ENCODE measurements around the gene SEMA5A. TPM values are rescaled to one million over a fixed set of nuclear protein-coding genes. Genes with fewer than 3 reads are reported as not detected.

Gene SEMA5A
- total and polyA plus RNA-seq, 2 of the 8 experiments (the other 6 are each of a cell fraction or from before 2014, with no cell fraction given), result 5.3 to 8.9 TPM

DNA sequence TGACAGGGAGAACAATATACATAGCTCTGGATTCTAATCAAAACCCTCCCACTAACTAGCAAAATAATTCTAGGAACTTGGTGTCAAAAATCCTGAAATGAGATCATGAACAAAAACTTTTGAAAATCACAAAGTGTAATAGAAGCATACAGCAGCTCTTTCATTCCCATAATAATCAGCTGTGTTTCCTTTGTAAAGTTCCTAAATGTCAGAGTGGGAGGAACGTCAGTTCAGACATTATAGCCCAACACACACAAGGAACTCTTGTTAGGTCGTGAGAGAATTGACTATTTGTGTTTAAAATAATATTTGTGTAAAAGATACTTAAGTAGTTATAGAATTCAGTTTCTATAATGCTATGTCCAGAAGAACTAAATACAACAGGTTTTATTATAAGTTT, 312.8 kb downstream of the SEMA5A start:
- Histone ChIP-seq H2BK120ac (replicated peaks; ENCODE audit: low read depth, low read length) (no peak overlapping the region), H3K27ac (ENCODE audit: low read depth, low read length) (no peak overlapping the region), H2BK15ac (ENCODE audit: low read length) (no peak overlapping the region), H3K23me2 (ENCODE audit: low read depth, low read length) (no peaks in the 10 kb centered on the region), H3K9me3 (ENCODE audit: insufficient read depth in 2 of 2, low read depth in 1 of 2, low read length in 1 of 2) (no peaks in the 10 kb centered on the region), H2BK5ac (ENCODE audit: low read depth, low read length) (no peak overlapping the region), H2AK5ac (ENCODE audit: low read depth, low read length) (no peak overlapping the region), H2AFZ (ENCODE audit: low read length) (no peak overlapping the region), H2BK12ac (ENCODE audit: low read depth, low read length) (no peak overlapping the region), H3K23ac (ENCODE audit: insufficient read length) (no peak overlapping the region), H3K36me3 (ENCODE audit: control insufficient read depth in 2 of 4, insufficient read depth in 4 of 4, low read length in 3 of 4) (no peaks in the 10 kb centered on the region), H3K4me1 (replicated peaks in 1 of 4; ENCODE audit: control insufficient read depth in 3 of 4, insufficient read depth in 4 of 4, low read length in 3 of 4) (peaks cover 0 to 4% (median 1%) of the 10 kb centered on the region in 4 experiments; a peak in 3 of 7 replicates), H4K91ac (replicated peaks; ENCODE audit: insufficient read length, low read length) (no peak overlapping the region), H3K9ac (replicated peaks in 1 of 4; ENCODE audit: extremely low read depth in 1 of 4, low read depth in 3 of 4, low read length in 3 of 4) (no peak overlapping the region), H3K18ac (ENCODE audit: extremely low read depth, low read length) (no peak overlapping the region), H3K79me1 (ENCODE audit: low read depth, low read length) (no peaks in the 10 kb centered on the region), H3K27me3 (replicated peaks in 1 of 4; ENCODE audit: control insufficient read depth in 3 of 4, extremely low read depth in 1 of 4, insufficient read depth in 3 of 4, low read length in 3 of 4) (no peaks in the 10 kb centered on the region), H3K79me2 (ENCODE audit: control insufficient read depth in 1 of 2, insufficient read depth in 2 of 2, low read length in 2 of 2) (no peaks in the 10 kb centered on the region), H3K4me3 (ENCODE audit: extremely low read depth in 1 of 4, insufficient read depth in 2 of 4, low read depth in 3 of 4, low read length in 4 of 4) (no peak overlapping the region), H3K4ac (replicated peaks; ENCODE audit: insufficient read length, low read depth, low read length) (no peak overlapping the region), H2BK20ac (ENCODE audit: low read length) (no peak overlapping the region), H4K8ac (ENCODE audit: extremely low read depth, insufficient read depth, low read length) (no peak overlapping the region), H3K4me2 (ENCODE audit: insufficient read depth in 1 of 2, low read depth in 2 of 2, low read length in 2 of 2) (no peak overlapping the region), H3K56ac (replicated peaks; ENCODE audit: insufficient read length, low read depth, low read length) (no peak overlapping the region), H3K14ac (ENCODE audit: insufficient read length) (no peak overlapping the region), H4K5ac (ENCODE audit: insufficient read length, low read depth, low read length) (no peak overlapping the region), H4K20me1 (replicated peaks in 1 of 2; ENCODE audit: control insufficient read depth in 1 of 2, insufficient read depth in 2 of 2, low read length in 2 of 2) (no peaks in the 10 kb centered on the region)
- POLR2A ChIA-PET (ENCODE audit: partially characterized antibody), result no interaction called here
- CTCF ChIA-PET (ENCODE audit: partially characterized antibody), result interaction anchor here (0.6 kb wide), 1 partner anchor 797 kb away, joined by 3 read pairs; no protein-coding TSS in a partner anchor
- FAIRE-seq, result no peak
- 91% methylated on average over 2 of the region's 2 CpGs; no CpG with 5 or more reads in 1 of the 2 experiments for WGBS, 2 experiments (ENCODE audit: extremely low coverage in 1 of 2, insufficient coverage in 1 of 2, insufficient read length in 1 of 2, insufficient replicate concordance in 2 of 2, low coverage in 1 of 2, low lambda C conversion rate in 2 of 2, missing lambda C conversion rate in 1 of 2)
- no peak for DNase-seq (ENCODE audit: low read depth in 1 of 2, low spot score in 2 of 2)
- no peak for TF ChIP-seq RBBP5 (IDR thresholded peaks at IDR 0.05; ENCODE audit: borderline replicate concordance, low read depth, low read length)
- no peak for TF ChIP-seq CHD1 (IDR thresholded peaks at IDR 0.05; ENCODE audit: low read depth, low read length)
- no peak for TF ChIP-seq GTF2F1 (IDR thresholded peaks at IDR 0.05; ENCODE audit: borderline replicate concordance, low read depth, low read length)
- no peak for TF ChIP-seq SUZ12 (IDR thresholded peaks at IDR 0.05; ENCODE audit: low read length)
- TF ChIP-seq RAD21 (IDR thresholded peaks at IDR 0.05 in 1 of 2, conservative IDR thresholded peaks at IDR 0.05 in 1 of 2; ENCODE audit: low read depth in 2 of 2, low read length in 2 of 2), result no peak
- TF ChIP-seq POU5F1 (IDR thresholded peaks at IDR 0.05; ENCODE audit: low read depth, low read length), result no peak
- TF ChIP-seq EZH2 (IDR thresholded peaks at IDR 0.05; ENCODE audit: low read depth, low read length, severe bottlenecking), result no peak
- TF ChIP-seq NRF1 (IDR thresholded peaks at IDR 0.05; ENCODE audit: low read depth, low read length), result no peak
- no peak for TF ChIP-seq KDM1A (IDR thresholded peaks at IDR 0.05; ENCODE audit: borderline replicate concordance, low read length)
- no peak for TF ChIP-seq SP1 (IDR thresholded peaks at IDR 0.05; ENCODE audit: low read depth, low read length)
- TF ChIP-seq SIN3A (conservative IDR thresholded peaks at IDR 0.05 in 1 of 2, IDR thresholded peaks at IDR 0.05 in 1 of 2; ENCODE audit: low read depth in 1 of 2, low read length in 2 of 2), result no peak
- TF ChIP-seq, protein P1, sequence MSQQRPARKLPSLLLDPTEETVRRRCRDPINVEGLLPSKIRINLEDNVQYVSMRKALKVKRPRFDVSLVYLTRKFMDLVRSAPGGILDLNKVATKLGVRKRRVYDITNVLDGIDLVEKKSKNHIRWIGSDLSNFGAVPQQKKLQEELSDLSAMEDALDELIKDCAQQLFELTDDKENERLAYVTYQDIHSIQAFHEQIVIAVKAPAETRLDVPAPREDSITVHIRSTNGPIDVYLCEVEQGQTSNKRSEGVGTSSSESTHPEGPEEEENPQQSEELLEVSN (IDR thresholded peaks at IDR 0.05), result no peak
- TF ChIP-seq POLR2A (IDR thresholded peaks at IDR 0.05; ENCODE audit: control extremely low read depth in 1 of 2, low read depth in 2 of 2, low read length in 2 of 2), result no peak

All from H1 (cell line).